BJ (cell line): ENCODE data around the gene ATPAF1. TPM values are rescaled to one million over a fixed set of nuclear protein-coding genes. Genes with fewer than 3 reads are reported as not detected.

Experiments
- CTCF ChIA-PET: fragments of 350-600 bp; formaldehyde crosslinking; extraction: SDS; loops from one replicate; lab custom pipeline; 2021; ENCODE audit warnings: antibody characterized with exemption, inconsistent platforms; lab: Yijun Ruan, JAX
- POLR2A ChIA-PET: fragments of 300-600 bp; sonication (Branson Sonifier 250); formaldehyde crosslinking; extraction: SDS; loops from one replicate; lab custom pipeline; 2021; ENCODE audit warnings: antibody characterized with exemption; lab: Charles Lee
- DNase-seq: peaks from one replicate; pipeline ENCODE4 v3.0.0-alpha.2; 2011; ENCODE audit warnings: low read depth
- H3K27me3 ChIP-seq: 2 replicates; pipeline ENCODE4 v1.6.0; 2011; ENCODE audit warnings: low read length; ENCODE audit not compliant: control insufficient read depth, insufficient read depth
- H3K36me3 ChIP-seq: 2 replicates; pipeline ENCODE4 v1.5.1; 2011; ENCODE audit warnings: low read length; ENCODE audit not compliant: control insufficient read depth, insufficient read depth
- H3K4me3 ChIP-seq: 2 replicates; pipeline ENCODE4 v1.5.1; 2011; ENCODE audit warnings: low read depth, mild to moderate bottlenecking, control low read depth, low read length
- polyA plus RNA-seq: library from polyadenylated mRNA; depleted of rRNA; stranded (reverse); fragments of >200 nt; gene quantifications from 2 replicates; pipeline ENCODE4 v1.2.3, GENCODE V29; 2011
- TF ChIP-seq, protein P1 (sequence below): IDR thresholded peaks from 2 replicates; pipeline ENCODE4 v1.5.1; 2011; ENCODE audit warnings: low read depth, mild to moderate bottlenecking, control low read depth, inconsistent platforms, low read length, moderate library complexity; ENCODE audit not compliant: insufficient read depth

Gene ATPAF1
- polyA plus RNA-seq, 1 experiment, result 37.0 TPM

GRCh38 chr1:46601257-46602007, 66.7 kb downstream of the ATPAF1 start:
- TF ChIP-seq, protein P1, sequence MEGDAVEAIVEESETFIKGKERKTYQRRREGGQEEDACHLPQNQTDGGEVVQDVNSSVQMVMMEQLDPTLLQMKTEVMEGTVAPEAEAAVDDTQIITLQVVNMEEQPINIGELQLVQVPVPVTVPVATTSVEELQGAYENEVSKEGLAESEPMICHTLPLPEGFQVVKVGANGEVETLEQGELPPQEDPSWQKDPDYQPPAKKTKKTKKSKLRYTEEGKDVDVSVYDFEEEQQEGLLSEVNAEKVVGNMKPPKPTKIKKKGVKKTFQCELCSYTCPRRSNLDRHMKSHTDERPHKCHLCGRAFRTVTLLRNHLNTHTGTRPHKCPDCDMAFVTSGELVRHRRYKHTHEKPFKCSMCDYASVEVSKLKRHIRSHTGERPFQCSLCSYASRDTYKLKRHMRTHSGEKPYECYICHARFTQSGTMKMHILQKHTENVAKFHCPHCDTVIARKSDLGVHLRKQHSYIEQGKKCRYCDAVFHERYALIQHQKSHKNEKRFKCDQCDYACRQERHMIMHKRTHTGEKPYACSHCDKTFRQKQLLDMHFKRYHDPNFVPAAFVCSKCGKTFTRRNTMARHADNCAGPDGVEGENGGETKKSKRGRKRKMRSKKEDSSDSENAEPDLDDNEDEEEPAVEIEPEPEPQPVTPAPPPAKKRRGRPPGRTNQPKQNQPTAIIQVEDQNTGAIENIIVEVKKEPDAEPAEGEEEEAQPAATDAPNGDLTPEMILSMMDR, result no peak
- H3K36me3 ChIP-seq, result 0 out of 2 replicates have a peak, but pooled peaks cover 1% of the 10 kb centered on the region
- POLR2A ChIA-PET, result no interaction called here

GRCh38 chr1:46599059-46599970, 68.8 kb downstream of the ATPAF1 start:
- ChIA-PET POLR2A (no interaction called here), CTCF (interaction anchor here (1.4 kb wide), 1 partner anchor 152 kb away, joined by 3 read pairs; no protein-coding TSS in a partner anchor)
- 0 out of 2 replicates have a peak, but pooled peaks cover 1% of the 10 kb centered on the region for H3K36me3 ChIP-seq
- H3K27me3 ChIP-seq, result no peaks in the 10 kb centered on the region
- H3K4me3 ChIP-seq, result no peak overlapping the region
- no peak for DNase-seq
- TF ChIP-seq, protein P1, result no peak

More at GRCh38 chr1:46601257-46602007, 66.7 kb downstream of the ATPAF1 start:
- DNase-seq, result no peak
- CTCF ChIA-PET, result interaction anchor here (0.6 to 1.7 kb wide), 4 partner anchors 11 to 244 kb away, joined by 3 to 5 read pairs (median 4); no protein-coding TSS in a partner anchor
- Histone ChIP-seq H3K4me3 (no peak overlapping the region), H3K27me3 (no peaks in the 10 kb centered on the region)

DNA sequence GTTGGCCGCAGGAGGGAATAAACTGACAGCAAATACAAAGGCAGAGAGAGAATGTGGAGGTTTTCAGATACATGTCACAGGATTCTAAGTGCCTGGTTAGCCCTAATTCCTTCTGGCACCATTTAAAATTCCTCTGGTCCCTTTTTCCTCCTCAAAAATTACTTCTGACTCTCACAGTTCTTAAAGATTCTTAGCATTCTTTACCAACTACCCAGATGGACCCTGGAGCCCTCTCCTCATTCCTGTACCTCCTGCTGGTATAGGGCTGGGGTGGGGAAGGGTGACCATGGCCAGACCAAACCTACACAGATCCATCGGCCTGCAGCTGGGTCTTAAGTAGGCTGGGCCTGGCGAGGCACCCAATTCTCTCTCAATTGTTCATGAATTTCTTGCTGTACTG, 71.3 kb downstream of the ATPAF1 start:
- TF ChIP-seq, protein P1, result no peak
- no peaks in the 10 kb centered on the region for H3K27me3 ChIP-seq
- H3K4me3 ChIP-seq, result no peak overlapping the region
- ChIA-PET CTCF (no interaction called here), POLR2A (no interaction called here)
- peaks cover 3% of the 10 kb centered on the region; the same call in 1 of the 2 replicates for H3K36me3 ChIP-seq
- DNase-seq, result no peak

GRCh38 chr1:46596036-46596435, 72.1 kb downstream of the ATPAF1 start:
- Histone ChIP-seq H3K27me3 (no peaks in the 10 kb centered on the region), H3K4me3 (no peak overlapping the region), H3K36me3 (peaks cover 7% of the 10 kb centered on the region)
- TF ChIP-seq, protein P1, result no peak
- ChIA-PET POLR2A (interaction anchor here (0.6 kb wide), 1 partner anchor 78 kb away, joined by 4 read pairs; no protein-coding TSS in a partner anchor), CTCF (no interaction called here)
- DNase-seq, result no peak

DNA sequence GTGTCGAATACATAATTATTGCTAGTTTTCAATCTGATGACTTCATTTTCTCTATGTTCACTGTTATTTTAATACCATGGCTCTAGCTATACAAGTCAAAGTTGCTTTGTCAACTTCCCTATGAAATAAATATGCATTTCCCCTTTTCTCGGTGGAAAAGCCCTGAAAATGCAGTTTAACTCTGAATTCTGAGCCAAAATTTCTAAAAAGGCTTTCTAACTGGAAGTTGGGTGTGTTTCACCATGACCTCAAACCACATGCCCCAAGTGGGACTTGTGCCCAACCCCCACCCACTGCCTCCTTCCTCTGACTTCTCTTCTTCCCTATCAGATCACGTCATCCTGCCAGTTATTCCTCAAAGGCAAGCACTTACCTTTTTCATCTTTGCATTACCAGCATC, 73.0 kb downstream of the ATPAF1 start:
- CTCF ChIA-PET, result no interaction called here
- TF ChIP-seq, protein P1, result no peak
- DNase-seq, result no peak

More for the DNA sequence above, 73.0 kb downstream of the ATPAF1 start:
- POLR2A ChIA-PET, result no interaction called here
- H3K4me3 ChIP-seq, result no peak overlapping the region
- no peaks in the 10 kb centered on the region for H3K27me3 ChIP-seq
- peaks cover 7% of the 10 kb centered on the region for H3K36me3 ChIP-seq
